Stimulated activated CD8-positive, alpha-beta memory T cell treated with anti-CD3 and anti-CD28 coated beads, Interleukin-4, amount 100 ng/mL, for 48 hours (primary cell): ENCODE data around the gene CLCA4.

ENCODE experiments used
- DNase-seq: peaks from one replicate; pipeline ENCODE4 v3.0.0-alpha.2; 2020

Gene CLCA4

GRCh38 chr1:86619313-86619712, 72.4 kb downstream of the CLCA4 start:
- DNase-seq = no peak

GRCh38 chr1:86621286-86621685, 74.4 kb downstream of the CLCA4 start:
- DNase-seq = no peak
